DOHH2 (cell line): ENCODE measurements around the gene MUC6.
"Not testable (repeated sequence)": the region's sequence is repeated elsewhere in the genome, so short reads cannot be mapped to it uniquely, and the experiment has no call there.

Experiments
- H3F3A ChIP-seq: fragments of 200-600 bp; sonication (generic), shearing (Covaris generic); 2 replicates; pipeline ENCODE4 v1.6.0; 2016; ENCODE audit warnings: antibody characterized with exemption, mild to moderate bottlenecking; ENCODE audit not compliant: control insufficient read depth, insufficient read depth
- H3K27ac ChIP-seq: fragments of 200-600 bp; sonication (generic); 2 replicates; pipeline ENCODE4 v1.5.1; 2014; ENCODE audit warnings: low read depth, mild to moderate bottlenecking, low read length, moderate library complexity
- H3K27me3 ChIP-seq: fragments of 200-600 bp; sonication (generic); 2 replicates; pipeline ENCODE4 v1.6.1; 2014; ENCODE audit warnings: mild to moderate bottlenecking, low read length, mixed read lengths; ENCODE audit not compliant: control insufficient read depth
- H3K36me3 ChIP-seq: fragments of 200-600 bp; sonication (generic); 2 replicates; pipeline ENCODE4 v1.6.1; 2014; ENCODE audit warnings: mild to moderate bottlenecking, low read length, moderate library complexity, mixed read lengths; ENCODE audit not compliant: control insufficient read depth
- H3K4me1 ChIP-seq: fragments of 200-600 bp; sonication (generic); 2 replicates; pipeline ENCODE4 v1.6.1; 2014; ENCODE audit warnings: mild to moderate bottlenecking, low read length, mixed read lengths; ENCODE audit not compliant: control insufficient read depth
- H3K4me2 ChIP-seq: fragments of 200-600 bp; sonication (generic); 2 replicates; pipeline ENCODE4 v1.6.0; 2014; ENCODE audit warnings: mild to moderate bottlenecking, low read length, moderate library complexity
- H3K4me3 ChIP-seq: fragments of 200-600 bp; sonication (generic); 2 replicates; pipeline ENCODE4 v1.5.1; 2014; ENCODE audit warnings: mild to moderate bottlenecking, low read length, mixed read lengths
- H3K79me2 ChIP-seq: fragments of 200-600 bp; sonication (generic); 2 replicates; pipeline ENCODE4 v1.6.1; 2014; ENCODE audit warnings: mild to moderate bottlenecking, low read length, mixed read lengths; ENCODE audit not compliant: control insufficient read depth
- H3K9me2 ChIP-seq: fragments of 200-600 bp; sonication (generic); replicated peaks from 2 replicates; pipeline ENCODE4 v1.6.1; 2014; ENCODE audit warnings: mild to moderate bottlenecking, low read length, mixed read lengths; ENCODE audit not compliant: control insufficient read depth
- H3K9me3 ChIP-seq: fragments of 200-600 bp; sonication (generic); 2 replicates; pipeline ENCODE4 v1.6.1; 2014; ENCODE audit warnings: antibody characterized with exemption, low read length, mixed read lengths; ENCODE audit not compliant: control insufficient read depth, insufficient read depth
- H4K20me1 ChIP-seq: fragments of 200-600 bp; sonication (generic); 2 replicates; pipeline ENCODE4 v1.6.0; 2014; ENCODE audit warnings: low read depth, mild to moderate bottlenecking, antibody characterized with exemption, low read length, moderate library complexity; ENCODE audit not compliant: control insufficient read depth, insufficient read depth
- EZH2phosphoT487 ChIP-seq: fragments of 200-600 bp; sonication (generic); IDR thresholded peaks from 2 replicates; pipeline ENCODE4 v1.6.1; 2017; ENCODE audit warnings: borderline replicate concordance, mild to moderate bottlenecking, antibody characterized with exemption, low read length, moderate library complexity, mixed read lengths
- TF ChIP-seq, protein P1 (sequence below): fragments of 200-600 bp; sonication (generic); IDR thresholded peaks from one replicate; pipeline ENCODE4 v1.5.1; 2014; ENCODE audit warnings: antibody characterized with exemption, mild to moderate bottlenecking, low read depth, low read length; ENCODE audit not compliant: poor library complexity, severe bottlenecking

MUC6 gene

GRCh38 chr11:975827-976226, 60.7 kb downstream of the MUC6 start:
- H3K36me3 ChIP-seq = peaks cover 26% of the 10 kb centered on the region
- no peak overlapping the region for H3K4me2 ChIP-seq
- H3K27ac ChIP-seq = no peak overlapping the region
- H3K4me1 ChIP-seq = no peaks in the 10 kb centered on the region
- H3K79me2 ChIP-seq = no peaks in the 10 kb centered on the region
- no peak overlapping the region for H3K4me3 ChIP-seq
- H3K9me3 ChIP-seq = no peaks in the 10 kb centered on the region
- no peaks in the 10 kb centered on the region for H3K27me3 ChIP-seq
- H4K20me1 ChIP-seq = no peaks in the 10 kb centered on the region; the same call in 1 of the 2 replicates
- H3F3A ChIP-seq = no peaks in the 10 kb centered on the region
- TF ChIP-seq, protein P1, sequence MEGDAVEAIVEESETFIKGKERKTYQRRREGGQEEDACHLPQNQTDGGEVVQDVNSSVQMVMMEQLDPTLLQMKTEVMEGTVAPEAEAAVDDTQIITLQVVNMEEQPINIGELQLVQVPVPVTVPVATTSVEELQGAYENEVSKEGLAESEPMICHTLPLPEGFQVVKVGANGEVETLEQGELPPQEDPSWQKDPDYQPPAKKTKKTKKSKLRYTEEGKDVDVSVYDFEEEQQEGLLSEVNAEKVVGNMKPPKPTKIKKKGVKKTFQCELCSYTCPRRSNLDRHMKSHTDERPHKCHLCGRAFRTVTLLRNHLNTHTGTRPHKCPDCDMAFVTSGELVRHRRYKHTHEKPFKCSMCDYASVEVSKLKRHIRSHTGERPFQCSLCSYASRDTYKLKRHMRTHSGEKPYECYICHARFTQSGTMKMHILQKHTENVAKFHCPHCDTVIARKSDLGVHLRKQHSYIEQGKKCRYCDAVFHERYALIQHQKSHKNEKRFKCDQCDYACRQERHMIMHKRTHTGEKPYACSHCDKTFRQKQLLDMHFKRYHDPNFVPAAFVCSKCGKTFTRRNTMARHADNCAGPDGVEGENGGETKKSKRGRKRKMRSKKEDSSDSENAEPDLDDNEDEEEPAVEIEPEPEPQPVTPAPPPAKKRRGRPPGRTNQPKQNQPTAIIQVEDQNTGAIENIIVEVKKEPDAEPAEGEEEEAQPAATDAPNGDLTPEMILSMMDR = no peak
- no peak for TF ChIP-seq EZH2phosphoT487
- no peaks in the 10 kb centered on the region for H3K9me2 ChIP-seq

DNA sequence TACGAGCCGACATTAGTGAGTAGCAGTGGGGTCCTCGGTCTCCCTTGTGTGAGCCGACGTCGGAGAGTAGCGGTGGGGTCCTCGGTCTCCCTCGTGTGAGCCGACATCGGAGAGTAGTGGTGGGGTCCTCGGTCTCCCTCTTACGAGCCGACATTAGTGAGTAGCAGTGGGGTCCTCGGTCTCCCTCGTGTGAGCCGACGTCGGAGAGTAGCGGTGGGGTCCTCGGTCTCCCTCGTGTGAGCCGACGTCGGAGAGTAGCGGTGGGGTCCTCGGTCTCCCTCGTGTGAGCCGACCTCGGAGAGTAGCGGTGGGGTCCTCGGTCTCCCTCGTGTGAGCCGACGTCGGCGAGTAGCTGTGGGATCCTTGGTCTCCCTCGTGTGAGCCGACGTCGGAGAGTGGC, 61.1 kb downstream of the MUC6 start:
- not testable (repeated sequence) for H3K4me3 ChIP-seq, H3K9me2 ChIP-seq, H3F3A ChIP-seq, H3K4me1 ChIP-seq, H4K20me1 ChIP-seq, H3K9me3 ChIP-seq, H3K27ac ChIP-seq, H3K4me2 ChIP-seq, H3K27me3 ChIP-seq, H3K79me2 ChIP-seq
- H3K36me3 ChIP-seq = peaks cover 26% of the 10 kb centered on the region

- H3K9me3 ChIP-seq = no peaks in the 10 kb centered on the region
- no peaks in the 10 kb centered on the region for H3K27me3 ChIP-seq
- H3K36me3 ChIP-seq = peaks cover 24% of the 10 kb centered on the region
- H3K4me3 ChIP-seq = no peak overlapping the region
- H3K79me2 ChIP-seq = no peaks in the 10 kb centered on the region
- TF ChIP-seq, protein P1 = no peak
- no peak overlapping the region for H3K4me2 ChIP-seq
- no peak overlapping the region for H3K27ac ChIP-seq
- H3K4me1 ChIP-seq = no peaks in the 10 kb centered on the region
- no peaks in the 10 kb centered on the region for H3F3A ChIP-seq
- no peaks in the 10 kb centered on the region for H3K9me2 ChIP-seq
- H4K20me1 ChIP-seq = no peaks in the 10 kb centered on the region; the same call in 1 of the 2 replicates
Observed at GRCh38 chr11:973237-973636, 63.3 kb downstream of the MUC6 start.

- H3F3A ChIP-seq = no peaks in the 10 kb centered on the region
- H3K36me3 ChIP-seq = peaks cover 22% of the 10 kb centered on the region
- TF ChIP-seq, protein P1 = no peak
- TF ChIP-seq EZH2phosphoT487 = no peak
Observed at GRCh38 chr11:972523-973211, 63.9 kb downstream of the MUC6 start.

More at GRCh38 chr11:972523-973211, 63.9 kb downstream of the MUC6 start:
- H3K9me3 ChIP-seq = no peaks in the 10 kb centered on the region
- no peak overlapping the region for H3K4me2 ChIP-seq
- H3K27me3 ChIP-seq = no peaks in the 10 kb centered on the region
- H3K79me2 ChIP-seq = no peaks in the 10 kb centered on the region
- no peak overlapping the region for H3K27ac ChIP-seq
- H3K4me3 ChIP-seq = no peak overlapping the region
- H3K9me2 ChIP-seq = no peaks in the 10 kb centered on the region
- H3K4me1 ChIP-seq = no peaks in the 10 kb centered on the region
- no peaks in the 10 kb centered on the region; the same call in 1 of the 2 replicates for H4K20me1 ChIP-seq
